SJSA1 (cell line): ENCODE results near the gene CKAP2L. TPM values are rescaled to one million over a fixed set of nuclear protein-coding genes. Genes with fewer than 3 reads are reported as not detected.

Experiments used
- DNase-seq, 2 experiments: peaks; one replicate each; pipeline ENCODE4 v3.0.0-alpha.2; 2015 to 2020; ENCODE audit warnings: low spot score in 2 of 2, low read depth in 1 of 2
- H3K27ac ChIP-seq: fragments of 250-450 bp; sonication (Bioruptor Pico); 2 replicates; pipeline ENCODE4 v1.5.1; 2020; ENCODE audit warnings: mild to moderate bottlenecking, moderate library complexity
- H3K27me3 ChIP-seq: fragments of 250-450 bp; sonication (Bioruptor Pico); replicated peaks from 2 replicates; pipeline ENCODE4 v1.5.1; 2020; ENCODE audit warnings: mild to moderate bottlenecking, moderate library complexity
- H3K36me3 ChIP-seq: fragments of 250-450 bp; sonication (Bioruptor Pico); 2 replicates; pipeline ENCODE4 v1.5.1; 2020; ENCODE audit warnings: mild to moderate bottlenecking
- H3K4me1 ChIP-seq: fragments of 250-450 bp; sonication (Bioruptor Pico); replicated peaks from 2 replicates; pipeline ENCODE4 v1.6.1; 2021; ENCODE audit warnings: mild to moderate bottlenecking
- H3K4me3 ChIP-seq: fragments of 250-450 bp; sonication (Bioruptor Pico); 2 replicates; pipeline ENCODE4 v1.5.1; 2020; ENCODE audit warnings: mild to moderate bottlenecking
- H3K9me3 ChIP-seq: fragments of 250-450 bp; sonication (Bioruptor Pico); replicated peaks from 2 replicates; pipeline ENCODE4 v1.5.1; 2020; ENCODE audit warnings: mild to moderate bottlenecking
- total RNA-seq: library from RNA; depleted of rRNA; stranded (reverse); fragments of >200 nt; shearing (Covaris generic); gene quantifications from 2 replicates; pipeline ENCODE4 v1.2.3, GENCODE V29; 2014

CKAP2L gene
- total RNA-seq, 1 experiment from 2014 or later, result 33.4 TPM

GRCh38 chr2:112798979-112799975 is 34.9 kb upstream of the CKAP2L start:
- Histone ChIP-seq H3K4me1 (peaks cover 15% of the 10 kb centered on the region), H3K36me3 (no peaks in the 10 kb centered on the region), H3K27me3 (no peaks in the 10 kb centered on the region), H3K4me3 (no peak overlapping the region), H3K9me3 (no peaks in the 10 kb centered on the region), H3K27ac (no peak overlapping the region)
- DNase-seq, result no peak

GRCh38 chr2:112796486-112796885 is 32.1 kb upstream of the CKAP2L start:
- DNase-seq, result no peak
- H3K9me3 ChIP-seq, result no peaks in the 10 kb centered on the region
- no peak overlapping the region for H3K27ac ChIP-seq
- H3K4me1 ChIP-seq, result peaks cover 4% of the 10 kb centered on the region; the same call in 1 of the 2 replicates
- H3K36me3 ChIP-seq, result no peaks in the 10 kb centered on the region
- no peak overlapping the region for H3K4me3 ChIP-seq
- no peaks in the 10 kb centered on the region for H3K27me3 ChIP-seq

- Histone ChIP-seq H3K4me3 (no peak overlapping the region), H3K4me1 (peaks cover 4% of the 10 kb centered on the region; the same call in 1 of the 2 replicates), H3K27ac (no peak overlapping the region), H3K27me3 (no peaks in the 10 kb centered on the region), H3K9me3 (no peaks in the 10 kb centered on the region), H3K36me3 (no peaks in the 10 kb centered on the region)
- no peak for DNase-seq
Observed at GRCh38 chr2:112795774-112796173, 31.4 kb upstream of the CKAP2L start.

- Histone ChIP-seq H3K4me1 (peaks cover 4% of the 10 kb centered on the region; the same call in 1 of the 2 replicates), H3K9me3 (no peaks in the 10 kb centered on the region), H3K4me3 (no peak overlapping the region), H3K36me3 (no peaks in the 10 kb centered on the region), H3K27ac (no peak overlapping the region), H3K27me3 (no peaks in the 10 kb centered on the region)
- no peak for DNase-seq
Observed at GRCh38 chr2:112794841-112795240, 30.4 kb upstream of the CKAP2L start.

- DNase-seq, result no peak
- Histone ChIP-seq H3K4me3 (no peak overlapping the region), H3K9me3 (no peaks in the 10 kb centered on the region), H3K4me1 (peaks cover 4% of the 10 kb centered on the region; the same call in 1 of the 2 replicates), H3K27ac (peak overlapping the region; percentile 20; the same call in 1 of the 2 replicates), H3K27me3 (no peaks in the 10 kb centered on the region), H3K36me3 (no peaks in the 10 kb centered on the region)
Observed at GRCh38 chr2:112794131-112794733, 29.8 kb upstream of the CKAP2L start.

GRCh38 chr2:112793449-112793978 is 29.1 kb upstream of the CKAP2L start:
- H3K9me3 ChIP-seq, result no peaks in the 10 kb centered on the region
- no peaks in the 10 kb centered on the region for H3K27me3 ChIP-seq
- no peak for DNase-seq
- H3K36me3 ChIP-seq, result no peaks in the 10 kb centered on the region
- H3K4me1 ChIP-seq, result peaks cover 4% of the 10 kb centered on the region; the same call in 1 of the 2 replicates
- no peak overlapping the region for H3K4me3 ChIP-seq
- H3K27ac ChIP-seq, result peak overlapping the region; percentile 20; the same call in 1 of the 2 replicates

GRCh38 chr2:112792419-112792818 is 28.0 kb upstream of the CKAP2L start:
- no peak overlapping the region for H3K4me3 ChIP-seq
- no peaks in the 10 kb centered on the region for H3K9me3 ChIP-seq
- no peaks in the 10 kb centered on the region for H3K36me3 ChIP-seq
- peaks cover 11% of the 10 kb centered on the region for H3K4me1 ChIP-seq
- H3K27me3 ChIP-seq, result no peaks in the 10 kb centered on the region
- no peak for DNase-seq
- H3K27ac ChIP-seq, result no peak overlapping the region

GRCh38 chr2:112791693-112792230 is 27.4 kb upstream of the CKAP2L start:
- no peaks in the 10 kb centered on the region for H3K27me3 ChIP-seq
- 0 out of 2 replicates have a peak, but pooled peaks cover 1% of the 10 kb centered on the region for H3K9me3 ChIP-seq
- no peak for DNase-seq
- no peak overlapping the region for H3K27ac ChIP-seq
- H3K36me3 ChIP-seq, result no peaks in the 10 kb centered on the region
- H3K4me1 ChIP-seq, result peaks cover 18% of the 10 kb centered on the region
- no peak overlapping the region for H3K4me3 ChIP-seq

- H3K4me1 ChIP-seq, result peaks cover 22% of the 10 kb centered on the region
- H3K27me3 ChIP-seq, result no peaks in the 10 kb centered on the region
- no peak for DNase-seq
- H3K4me3 ChIP-seq, result no peak overlapping the region
- H3K9me3 ChIP-seq, result 0 out of 2 replicates have a peak, but pooled peaks cover 3% of the 10 kb centered on the region
- no peak overlapping the region for H3K27ac ChIP-seq
- H3K36me3 ChIP-seq, result no peaks in the 10 kb centered on the region
Observed at GRCh38 chr2:112791019-112791418, 26.6 kb upstream of the CKAP2L start.

GRCh38 chr2:112790305-112790704 is 25.9 kb upstream of the CKAP2L start:
- Histone ChIP-seq H3K27me3 (no peaks in the 10 kb centered on the region), H3K4me1 (peaks cover 22% of the 10 kb centered on the region), H3K27ac (no peak overlapping the region), H3K36me3 (no peaks in the 10 kb centered on the region), H3K4me3 (no peak overlapping the region), H3K9me3 (0 out of 2 replicates have a peak, but pooled peaks cover 3% of the 10 kb centered on the region)
- no peak for DNase-seq

- Histone ChIP-seq H3K27me3 (no peaks in the 10 kb centered on the region), H3K4me1 (peaks cover 30% of the 10 kb centered on the region), H3K4me3 (no peak overlapping the region), H3K27ac (no peak overlapping the region), H3K36me3 (no peaks in the 10 kb centered on the region), H3K9me3 (0 out of 2 replicates have a peak, but pooled peaks cover 3% of the 10 kb centered on the region)
- no peak for DNase-seq
Observed at GRCh38 chr2:112789186-112789585, 24.8 kb upstream of the CKAP2L start.

GRCh38 chr2:112788653-112789052 is 24.2 kb upstream of the CKAP2L start:
- Histone ChIP-seq H3K36me3 (no peaks in the 10 kb centered on the region), H3K9me3 (0 out of 2 replicates have a peak, but pooled peaks cover 3% of the 10 kb centered on the region), H3K4me3 (no peak overlapping the region), H3K27ac (no peak overlapping the region), H3K27me3 (no peaks in the 10 kb centered on the region), H3K4me1 (peaks cover 35% of the 10 kb centered on the region)
- no peak for DNase-seq

- no peak for DNase-seq
- Histone ChIP-seq H3K27ac (peak overlapping the region; percentile 73), H3K9me3 (0 out of 2 replicates have a peak, but pooled peaks cover 3% of the 10 kb centered on the region), H3K4me3 (no peak overlapping the region), H3K36me3 (no peaks in the 10 kb centered on the region), H3K27me3 (no peaks in the 10 kb centered on the region), H3K4me1 (peaks cover 33% of the 10 kb centered on the region)
Observed at GRCh38 chr2:112787729-112788393, 23.5 kb upstream of the CKAP2L start.
